ENCODE results near the gene SORL1.

The SORL1 gene

DNA sequence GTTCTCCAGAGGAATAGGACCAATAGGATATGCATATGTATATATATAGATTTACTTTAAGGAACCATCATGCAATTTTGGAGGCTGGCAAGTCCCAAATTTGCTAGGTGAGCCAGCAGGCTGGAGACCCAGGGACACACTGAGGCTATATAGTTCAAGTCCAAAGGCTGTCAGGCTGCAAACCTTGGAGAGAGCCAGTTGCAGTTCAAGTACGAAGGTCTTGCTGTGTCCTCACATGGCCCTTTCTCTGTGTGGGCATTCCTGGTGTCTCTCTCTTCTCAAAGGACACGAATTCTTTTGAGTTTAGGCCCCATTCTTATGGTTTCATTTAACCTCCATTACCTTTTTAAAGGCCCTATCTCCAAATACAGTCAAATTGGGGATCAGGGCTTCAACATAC lies 135.1 kb downstream of the SORL1 start:
- no peak for DNase-seq (ENCODE audit: low spot score)

DNA sequence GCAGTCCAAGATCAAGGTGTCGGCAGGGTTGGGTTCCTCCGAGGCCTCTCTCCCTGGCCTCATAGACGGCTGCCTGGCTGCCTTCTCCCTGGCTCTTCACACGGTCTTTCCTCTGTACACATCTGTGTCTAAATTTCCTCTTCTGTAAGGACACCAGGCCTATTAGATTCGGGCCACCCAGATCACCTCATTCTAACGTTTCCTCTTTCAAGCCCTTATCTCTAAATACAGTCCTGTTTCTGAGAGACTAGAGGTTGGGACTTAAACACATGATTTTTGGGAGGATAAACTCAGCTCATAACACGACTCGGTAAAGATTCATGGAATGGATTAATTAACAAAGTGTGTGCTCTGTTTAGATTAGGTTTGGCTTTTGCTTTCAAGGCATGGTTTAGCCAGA lies 136.6 kb downstream of the SORL1 start:
- DNase-seq (ENCODE audit: low spot score): no peak

DNA sequence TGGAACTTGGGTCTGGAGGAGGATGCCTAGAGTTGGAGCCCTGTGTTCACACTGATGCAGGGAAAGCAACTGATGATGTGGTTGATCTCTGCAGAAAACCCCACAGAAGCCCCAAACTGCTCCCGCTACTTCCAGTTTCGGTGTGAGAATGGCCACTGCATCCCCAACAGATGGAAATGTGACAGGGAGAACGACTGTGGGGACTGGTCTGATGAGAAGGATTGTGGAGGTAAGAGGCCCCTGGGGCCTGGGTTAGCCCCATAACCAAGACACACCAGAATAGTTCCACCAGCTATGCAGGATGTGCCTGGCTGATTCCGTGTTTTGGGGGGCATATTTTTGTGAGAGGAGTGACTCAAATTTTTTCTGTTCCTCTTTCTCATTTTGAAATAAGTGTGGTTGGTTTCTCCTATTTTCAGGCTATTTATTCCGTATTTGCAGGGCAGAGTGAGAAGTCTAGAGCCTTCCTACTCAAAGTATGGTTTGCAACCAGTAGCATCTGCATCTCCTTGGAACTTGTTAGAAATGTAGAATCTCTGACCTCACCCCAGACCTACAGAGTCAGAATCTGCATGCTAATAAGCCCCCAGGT lies 137.9 kb downstream of the SORL1 start:
- no peak for DNase-seq (ENCODE audit: low spot score)

DNA sequence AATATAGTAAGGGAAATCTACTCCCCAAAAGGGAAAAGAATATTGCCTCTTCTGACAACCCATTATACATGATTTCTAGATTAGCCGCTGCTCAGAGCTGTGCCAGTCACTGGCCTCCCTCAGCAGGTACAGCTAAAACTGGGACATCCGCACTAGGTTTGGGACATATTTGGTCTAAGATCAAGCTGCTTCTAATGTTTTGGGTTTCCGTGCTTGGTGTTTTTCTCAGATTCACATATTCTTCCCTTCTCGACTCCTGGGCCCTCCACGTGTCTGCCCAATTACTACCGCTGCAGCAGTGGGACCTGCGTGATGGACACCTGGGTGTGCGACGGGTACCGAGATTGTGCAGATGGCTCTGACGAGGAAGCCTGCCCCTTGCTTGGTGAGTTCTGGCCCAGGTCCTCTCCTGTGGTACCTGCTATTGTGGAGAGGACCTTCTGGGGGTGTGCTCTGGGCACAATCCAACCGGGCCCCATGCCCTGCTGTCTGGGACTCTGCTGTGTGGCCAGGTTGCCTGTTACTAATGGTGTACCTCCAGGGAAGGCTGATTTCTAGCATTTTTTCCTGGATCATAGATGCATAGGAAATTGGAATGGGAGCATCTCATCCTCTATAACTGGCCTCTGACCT lies 138.8 kb downstream of the SORL1 start:
- DNase-seq (ENCODE audit: low spot score): no peak

DNA sequence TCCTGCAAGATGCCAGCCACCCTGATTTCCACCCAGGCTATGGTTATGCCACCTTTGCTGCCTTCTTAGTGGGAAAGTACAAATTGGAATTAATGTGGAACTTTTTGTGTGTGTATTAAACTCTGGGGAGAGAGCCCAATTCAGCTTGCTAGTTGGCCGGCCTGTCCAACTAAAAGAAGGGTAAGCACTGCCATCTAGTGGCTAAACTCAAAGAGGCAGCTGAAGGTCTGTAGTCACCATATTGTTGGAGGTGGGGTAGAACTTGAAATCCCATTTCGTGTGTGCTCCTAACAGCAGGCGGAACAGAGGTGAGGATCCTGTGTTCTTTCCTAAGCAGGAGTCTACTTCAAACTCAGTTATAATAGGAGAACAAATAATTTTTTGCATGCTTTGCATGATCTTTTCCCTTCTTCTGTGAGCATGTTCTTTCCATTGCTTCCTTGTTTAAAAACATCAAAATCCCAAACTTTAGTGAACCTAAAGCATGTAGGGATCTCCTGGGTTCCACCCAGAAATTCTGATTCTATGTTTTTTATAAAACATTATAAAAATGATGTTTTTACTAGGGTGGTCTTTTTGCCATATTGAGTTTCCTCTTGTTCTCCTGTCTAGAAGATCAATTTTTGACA lies 139.4 kb downstream of the SORL1 start:
- DNase-seq (ENCODE audit: low spot score): peak; percentile 53

DNA sequence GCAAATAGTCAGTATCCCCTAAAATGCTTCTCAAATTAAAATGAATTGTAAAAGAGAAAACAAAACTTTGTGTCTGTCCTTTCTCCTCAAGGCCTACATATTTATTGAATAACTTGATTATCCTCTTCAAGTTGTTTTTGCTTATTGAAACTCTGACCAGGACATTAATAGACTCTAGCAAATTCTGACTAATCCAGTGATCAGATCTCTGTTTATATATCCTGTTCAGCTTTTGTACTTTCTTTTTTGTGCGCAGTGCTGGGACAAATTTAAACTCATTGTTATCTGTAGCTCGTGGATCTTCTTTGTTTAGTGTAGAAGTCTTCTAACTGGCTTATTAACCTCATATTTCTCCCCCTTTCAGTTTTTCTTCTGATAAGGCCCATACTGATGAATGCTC lies 140.6 kb downstream of the SORL1 start:
- no peak for DNase-seq (ENCODE audit: low spot score)

DNA sequence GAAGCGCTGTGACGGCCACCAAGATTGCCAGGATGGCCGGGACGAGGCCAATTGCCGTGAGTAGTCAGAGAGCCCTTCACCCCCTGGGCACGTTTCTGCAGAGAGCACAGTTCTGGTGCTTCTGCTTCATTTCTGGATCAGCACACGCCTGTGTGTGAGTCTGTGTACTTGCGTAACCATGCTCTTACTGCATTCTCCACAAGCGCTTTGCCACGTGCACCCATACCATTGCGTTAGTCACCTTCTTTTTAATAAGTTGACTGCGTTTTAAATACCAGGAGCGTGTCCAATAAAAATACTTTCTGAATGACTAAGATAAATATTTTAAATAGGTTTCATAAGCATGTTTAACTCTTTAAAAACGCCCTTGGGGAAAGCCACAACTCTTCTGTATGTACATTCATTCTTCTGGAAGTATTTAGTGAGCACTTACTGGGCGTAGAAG lies 143.6 kb downstream of the SORL1 start:
- no peak for DNase-seq (ENCODE audit: low spot score)

DNA sequence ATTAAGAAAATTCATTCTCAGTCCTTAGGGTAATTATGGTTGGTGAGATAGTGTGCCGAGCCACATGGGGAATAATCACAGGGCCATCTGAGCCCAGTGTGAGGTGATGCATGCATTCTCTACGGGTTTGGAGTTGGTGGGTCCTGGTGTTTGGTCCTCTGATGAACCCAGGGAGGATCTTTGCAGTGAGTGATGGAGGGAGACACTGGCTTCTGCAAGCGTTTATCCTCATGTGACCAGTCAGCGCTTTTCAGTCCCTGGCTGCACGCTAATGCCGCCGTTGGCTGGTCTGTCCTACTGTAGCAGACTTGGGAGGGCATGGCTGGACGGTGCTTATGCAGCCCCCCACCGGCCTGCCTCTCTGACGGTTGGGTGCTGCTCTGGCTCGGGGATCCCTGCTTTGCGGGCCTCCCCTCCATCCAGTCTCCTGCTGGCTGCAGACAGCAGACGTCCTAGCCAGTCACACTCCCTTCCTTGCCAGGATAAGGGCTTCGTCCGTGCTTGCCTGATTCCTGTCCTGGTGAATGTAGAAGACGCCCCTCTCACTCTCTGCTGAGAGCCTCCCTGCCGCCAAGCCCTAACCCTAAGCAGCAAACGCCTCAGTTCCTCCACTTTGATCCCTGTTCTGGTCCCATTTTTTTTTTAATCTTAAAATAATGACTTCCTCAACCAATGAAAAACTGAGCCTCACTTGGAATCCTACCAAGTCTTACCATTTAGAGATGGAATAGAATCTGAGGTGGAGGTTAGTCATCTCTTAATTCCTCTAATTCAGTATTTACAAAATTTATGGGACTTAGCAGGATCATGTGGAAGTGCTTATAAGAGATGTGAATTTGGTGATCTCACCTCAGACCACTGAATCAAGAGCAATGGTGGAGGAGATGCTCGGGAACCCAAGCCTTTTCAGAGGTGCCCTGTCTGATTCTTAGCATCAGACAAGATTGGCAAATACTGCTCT lies 144.4 kb downstream of the SORL1 start:
- no peak for DNase-seq (ENCODE audit: low spot score)

DNA sequence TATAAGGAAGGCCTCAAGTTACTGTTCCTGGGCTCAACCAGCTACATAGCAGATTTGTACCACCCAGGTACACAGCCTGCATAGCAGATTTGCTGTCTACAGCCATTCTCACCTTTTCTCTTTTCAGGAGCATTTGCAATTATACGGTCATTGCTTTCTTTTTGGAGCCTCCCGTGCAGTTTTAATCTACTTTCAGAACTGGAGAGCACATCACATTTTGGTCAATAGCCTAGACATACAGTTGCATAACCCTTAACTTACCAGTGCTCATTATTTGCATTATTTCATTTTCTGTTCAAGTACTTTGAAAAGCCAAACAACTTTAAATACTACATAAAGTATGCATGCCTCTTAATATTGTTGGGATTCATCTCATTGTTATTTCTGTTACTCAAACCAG lies 151.2 kb downstream of the SORL1 start:
- DNase-seq (ENCODE audit: low spot score): no peak

DNA sequence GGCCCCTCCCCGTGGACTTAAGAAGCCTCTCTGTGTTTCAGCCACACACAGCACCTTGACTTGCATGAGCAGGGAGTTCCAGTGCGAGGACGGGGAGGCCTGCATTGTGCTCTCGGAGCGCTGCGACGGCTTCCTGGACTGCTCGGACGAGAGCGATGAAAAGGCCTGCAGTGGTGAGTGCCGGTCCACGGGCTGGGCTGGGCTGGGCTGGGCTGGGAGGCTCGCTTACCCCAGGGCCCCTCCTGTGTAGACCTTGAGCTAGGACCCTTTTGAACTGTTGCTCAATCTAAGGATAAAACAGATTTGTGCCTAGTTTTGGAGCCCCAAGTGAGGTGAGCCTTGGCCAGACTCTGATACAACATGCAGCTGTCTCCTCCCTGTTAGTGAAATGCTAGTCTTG lies 152.0 kb downstream of the SORL1 start:
- no peak for DNase-seq (ENCODE audit: low spot score)

DNA sequence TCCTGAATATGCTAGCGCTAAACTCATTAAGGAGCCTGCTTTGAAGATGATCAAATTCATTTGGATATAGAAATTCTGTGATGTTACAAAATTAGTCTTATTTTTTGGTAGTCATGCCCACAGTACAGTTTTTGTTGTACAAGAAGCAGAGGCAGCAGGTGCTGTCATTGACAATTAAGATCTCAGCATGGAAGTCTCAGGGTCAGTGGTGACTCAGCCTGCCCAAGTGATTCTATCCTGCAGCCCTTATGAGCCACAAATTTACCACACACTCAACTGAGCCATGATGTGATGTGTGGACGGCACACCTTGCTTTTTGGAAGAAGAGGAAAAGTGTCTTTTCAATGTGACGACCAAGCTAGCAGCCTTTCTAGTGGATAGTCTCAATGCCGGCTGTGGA lies 154.2 kb downstream of the SORL1 start:
- DNase-seq (ENCODE audit: low spot score): no peak

DNA sequence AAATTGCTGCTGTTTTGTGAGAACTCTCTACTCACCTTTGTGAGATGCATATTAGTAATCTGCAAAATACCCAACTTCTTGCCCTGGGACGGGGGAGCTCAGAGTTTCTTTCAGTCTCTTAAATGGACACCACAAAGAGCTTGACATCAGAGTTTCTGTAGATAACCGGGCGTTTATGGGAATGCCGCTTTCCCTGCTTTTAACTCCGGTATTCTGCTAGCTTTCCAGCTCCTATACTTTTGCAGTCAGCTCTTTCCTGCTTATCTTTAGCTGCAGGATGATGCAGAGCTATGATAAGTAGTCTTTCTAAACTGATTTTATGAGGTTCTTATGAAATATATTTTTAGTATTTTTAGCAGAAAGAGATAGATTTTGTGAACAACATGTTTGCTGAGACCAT lies 155.2 kb downstream of the SORL1 start:
- DNase-seq (ENCODE audit: low spot score): no peak

DNA sequence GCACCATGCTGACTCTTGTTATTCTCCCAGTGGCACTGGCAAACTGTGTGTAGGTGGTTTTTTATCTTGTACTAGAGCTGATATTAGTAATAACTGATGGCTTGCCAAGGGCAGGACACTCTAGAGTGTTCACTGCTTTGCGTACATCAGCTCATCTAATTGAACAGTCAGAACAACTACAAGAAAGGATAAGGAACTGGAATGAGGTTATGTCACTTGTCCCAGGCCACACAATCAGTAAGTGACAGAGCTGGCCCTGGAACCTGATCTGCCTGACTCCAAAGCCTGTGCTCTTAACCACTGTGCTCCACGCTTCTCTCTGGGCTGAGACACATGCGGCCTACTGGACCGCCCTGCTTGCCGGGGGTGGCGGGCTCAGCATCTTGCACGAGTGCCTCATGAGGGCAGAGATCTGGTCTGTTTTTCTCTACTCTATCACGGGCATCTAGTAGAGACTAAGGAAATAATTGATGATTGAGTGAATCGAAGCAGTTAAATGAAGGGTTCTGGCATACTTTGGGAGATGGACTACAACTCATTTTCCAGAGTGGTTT lies 156.5 kb downstream of the SORL1 start:
- no peak for DNase-seq (ENCODE audit: low spot score)

DNA sequence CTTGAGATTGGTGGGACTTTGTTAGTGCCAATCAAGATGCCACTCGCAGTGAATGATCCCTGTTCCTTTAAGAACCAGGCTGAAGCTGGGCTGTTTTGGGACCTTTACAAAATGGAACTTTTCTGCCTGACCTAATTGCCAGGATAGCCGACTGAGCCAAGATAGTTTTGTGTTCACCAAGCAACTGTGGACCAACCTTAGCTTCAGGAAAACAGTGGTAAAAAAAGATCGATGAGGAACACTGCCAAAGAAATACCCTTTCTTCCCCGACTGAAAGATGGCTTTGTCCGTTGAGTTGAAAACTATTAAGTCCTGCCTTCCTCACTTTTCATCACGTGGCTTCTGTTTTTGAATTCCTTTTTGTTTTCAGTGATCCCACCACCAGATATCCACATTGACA lies 158.6 kb downstream of the SORL1 start:
- no peak for DNase-seq (ENCODE audit: low spot score)

DNA sequence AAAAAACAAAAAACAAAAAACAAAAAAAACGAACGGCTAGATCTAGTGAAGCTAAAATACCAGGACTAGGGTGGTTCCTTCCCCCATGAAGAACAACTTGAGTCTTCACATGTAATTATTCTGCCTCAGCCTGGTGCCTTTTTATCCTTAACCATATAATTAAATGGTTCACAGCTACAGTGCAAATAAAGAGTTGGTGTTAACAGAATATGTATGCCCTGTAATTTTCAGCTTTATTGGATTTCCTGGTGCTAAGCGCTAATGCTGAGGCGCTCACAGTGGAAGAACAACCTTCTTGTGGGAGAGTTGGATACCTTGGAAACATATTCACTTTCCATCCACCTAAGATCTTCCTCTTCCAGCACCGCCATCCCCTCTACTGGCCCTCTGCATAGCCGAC lies 159.1 kb downstream of the SORL1 start:
- DNase-seq (ENCODE audit: low spot score): no peak

DNA sequence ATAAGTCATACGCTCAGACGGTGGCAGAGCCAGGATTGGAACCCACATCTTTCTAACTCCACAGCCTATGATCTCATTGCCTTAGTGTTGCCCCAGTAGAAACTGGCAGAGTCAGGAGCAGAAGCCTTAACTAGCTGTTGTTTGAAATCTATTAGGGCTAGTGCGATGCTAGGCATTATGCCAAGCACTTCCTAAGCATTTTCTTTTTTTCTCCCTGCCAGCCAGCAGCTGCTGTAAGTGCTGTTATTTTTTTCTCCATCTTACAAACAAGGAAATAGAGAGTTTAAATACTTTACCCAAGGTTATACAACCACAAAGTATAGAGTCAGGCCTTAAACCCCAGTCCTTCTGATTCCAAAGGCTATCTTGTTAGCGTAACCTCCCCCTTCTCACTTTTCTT lies 161.6 kb downstream of the SORL1 start:
- DNase-seq (ENCODE audit: low spot score): no peak

DNA sequence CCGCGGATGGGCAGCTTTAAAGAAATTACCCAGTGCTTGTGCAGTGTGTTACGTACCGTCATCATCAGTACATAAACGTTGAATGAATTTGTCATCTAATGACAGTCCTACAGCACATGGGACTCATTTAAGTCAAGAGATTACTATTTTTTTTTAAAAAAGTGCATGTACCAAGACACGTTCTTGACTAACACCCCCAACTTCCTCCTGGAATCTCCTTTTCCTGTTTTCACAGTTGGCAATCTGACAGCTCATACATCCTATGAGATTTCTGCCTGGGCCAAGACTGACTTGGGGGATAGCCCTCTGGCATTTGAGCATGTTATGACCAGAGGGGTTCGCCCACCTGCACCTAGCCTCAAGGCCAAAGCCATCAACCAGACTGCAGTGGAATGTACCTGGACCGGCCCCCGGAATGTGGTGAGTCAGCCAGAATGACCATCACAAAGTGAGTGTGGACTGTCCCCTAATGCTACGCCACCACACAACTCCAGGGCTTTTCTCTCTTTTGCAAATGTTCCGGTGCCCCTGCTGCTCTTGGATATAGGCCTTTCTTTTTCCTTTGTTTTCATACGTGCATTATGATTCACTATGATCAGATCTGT lies 162.6 kb downstream of the SORL1 start:
- no peak for DNase-seq (ENCODE audit: low spot score)

DNA sequence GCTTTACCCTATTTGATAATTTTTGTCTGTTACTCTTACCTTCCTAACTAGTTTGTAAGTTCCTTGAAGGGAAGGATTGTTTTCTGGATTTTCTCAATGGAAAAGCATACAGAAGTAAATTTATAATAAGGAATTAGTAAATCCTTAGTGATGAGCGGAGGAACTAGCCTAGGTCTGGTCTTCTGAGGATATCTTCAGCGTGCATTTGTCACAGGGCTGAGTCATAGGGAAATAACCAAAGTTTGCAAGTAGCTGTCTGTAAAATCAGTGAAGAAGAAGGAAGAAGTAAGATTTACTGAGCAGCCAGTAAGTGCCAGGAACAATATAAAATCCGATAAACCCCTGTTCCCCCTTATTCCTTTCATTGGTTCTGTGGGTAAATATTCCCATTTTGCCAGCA lies 163.4 kb downstream of the SORL1 start:
- no peak for DNase-seq (ENCODE audit: low spot score)

DNA sequence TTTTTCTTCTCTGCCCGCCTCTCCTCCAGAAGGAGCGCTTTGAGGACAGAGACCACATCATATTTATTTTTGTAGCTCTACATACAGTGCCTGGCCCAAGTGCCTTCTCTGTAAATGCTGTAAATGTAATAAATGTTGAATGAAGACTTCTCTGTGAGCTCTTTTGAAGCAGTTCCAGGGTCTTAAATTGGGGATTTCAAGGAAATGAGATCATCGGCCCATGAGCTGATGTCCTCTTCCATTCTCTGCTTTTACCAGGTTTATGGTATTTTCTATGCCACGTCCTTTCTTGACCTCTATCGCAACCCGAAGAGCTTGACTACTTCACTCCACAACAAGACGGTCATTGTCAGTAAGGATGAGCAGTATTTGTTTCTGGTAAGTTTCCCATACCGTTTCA lies 166.4 kb downstream of the SORL1 start:
- DNase-seq (ENCODE audit: low spot score): no peak

DNA sequence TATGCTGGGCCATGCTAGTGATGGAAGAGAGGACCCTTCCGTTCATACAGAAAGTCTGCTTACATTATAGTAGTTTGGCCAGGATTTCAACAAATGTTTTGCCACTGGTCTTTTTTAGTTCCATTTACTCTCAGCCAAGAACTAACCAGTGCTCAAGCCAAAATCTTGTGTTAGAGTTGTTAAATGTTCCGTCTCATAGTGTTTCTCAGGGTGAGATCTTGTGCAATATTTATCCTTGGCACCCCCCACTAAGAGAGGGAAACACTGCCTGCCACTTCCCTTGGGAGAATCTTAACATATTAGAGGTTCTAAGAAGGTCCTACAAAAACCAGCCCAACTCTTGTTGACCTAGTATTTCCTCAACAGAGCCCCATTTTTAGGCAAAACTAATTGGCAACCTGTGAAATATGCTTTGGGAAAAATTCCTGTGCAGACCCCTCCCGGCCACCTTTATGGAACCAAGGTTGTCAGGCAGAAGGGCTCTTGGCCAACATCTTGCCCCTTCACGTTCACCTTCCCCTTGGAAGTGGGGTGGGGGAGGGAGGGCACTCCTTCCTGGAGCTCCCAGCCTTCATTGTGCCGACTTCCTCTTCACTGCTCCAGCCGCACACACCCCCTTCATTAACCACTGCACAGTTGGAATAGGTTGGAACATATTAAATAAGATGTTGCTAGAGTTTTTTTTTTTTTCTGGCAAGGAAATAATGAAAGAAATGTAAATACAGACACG lies 173.8 kb downstream of the SORL1 start:
- no peak for DNase-seq (ENCODE audit: low spot score)

DNA sequence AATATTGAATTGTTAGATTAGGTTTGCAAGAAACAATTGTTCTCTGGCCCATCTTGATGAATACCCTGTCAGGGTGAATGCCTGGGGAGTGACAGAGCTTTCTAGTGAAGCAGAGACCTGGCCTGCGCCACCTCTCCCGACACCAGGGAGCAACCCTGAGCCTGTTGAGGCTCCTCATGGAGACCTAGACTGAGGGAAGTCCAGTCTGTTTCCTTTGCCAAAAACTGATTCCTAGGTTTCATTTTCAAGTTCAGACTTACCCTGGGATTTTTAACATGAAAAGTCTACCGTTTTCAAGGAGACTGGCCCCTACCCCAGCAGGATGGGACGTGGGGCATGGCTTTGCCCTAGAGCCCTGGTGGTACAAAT lies 174.4 kb downstream of the SORL1 start:
- DNase-seq (ENCODE audit: low spot score): no peak
